GM20000 (cell line): ENCODE data around the gene PLTP.
A peak's percentile ranks its signal among the peaks of the same experiment; 100 is the strongest.

Experiments
- DNase-seq: peaks from one replicate; pipeline ENCODE4 v3.0.0; 2012; ENCODE audit warnings: low spot score
- CTCF ChIP-seq: IDR thresholded peaks from 2 replicates; pipeline ENCODE4 v1.5.1; 2012; ENCODE audit warnings: mild to moderate bottlenecking, control low read depth; ENCODE audit errors: extremely low read depth, missing control alignments

PLTP gene

GRCh38 chr20:45913116-45913515 is 1.2 kb upstream of the PLTP start:
- no peak for DNase-seq
- no peak for TF ChIP-seq CTCF

- no peak for DNase-seq
- no peak for TF ChIP-seq CTCF
Measured at GRCh38 chr20:45912344-45912682, 358 bp upstream of the PLTP start.

GRCh38 chr20:45910670-45911485 is 1.1 kb downstream of the PLTP start:
- TF ChIP-seq CTCF = no peak
- DNase-seq = peak; percentile 98

GRCh38 chr20:45909817-45910669 is 1.9 kb downstream of the PLTP start:
- no peak for DNase-seq
- no peak for TF ChIP-seq CTCF

GRCh38 chr20:45909336-45909808 is 2.6 kb downstream of the PLTP start:
- TF ChIP-seq CTCF = no peak
- DNase-seq = no peak

- no peak for TF ChIP-seq CTCF
- no peak for DNase-seq
Measured at GRCh38 chr20:45908084-45908483, 3.9 kb downstream of the PLTP start.

GRCh38 chr20:45907219-45907948 is 4.6 kb downstream of the PLTP start:
- DNase-seq = no peak
- TF ChIP-seq CTCF = no peak
